WTC11 (cell line): ENCODE data around the gene RFX8.

ENCODE experiments used
- NFYB ChIP-seq: sonication (generic); formaldehyde crosslinking; conservative IDR thresholded peaks from 2 replicates; pipeline ENCODE4 v1.8.0; 2022; ENCODE audit warnings: low read depth, missing genetic modification reagents
- ZNF416 ChIP-seq: fragments of 250-450 bp; sonication (Bioruptor Pico); IDR thresholded peaks from 2 replicates; pipeline ENCODE4 v1.9.0; 2021; ENCODE audit warnings: mild to moderate bottlenecking, inconsistent platforms
- TF ChIP-seq, protein P1 (sequence below): sonication (generic); formaldehyde crosslinking; IDR thresholded peaks from 2 replicates; pipeline ENCODE4 v1.8.1; 2023; ENCODE audit warnings: mild to moderate bottlenecking, missing genetic modification reagents
- TF ChIP-seq, protein P2 (sequence below): fragments of 200-600 bp; IDR thresholded peaks from 2 replicates; pipeline ENCODE4 v1.8.0; 2022; ENCODE audit warnings: antibody characterized with exemption
- TF ChIP-seq, protein P3 (sequence below): sonication (generic); formaldehyde crosslinking; IDR thresholded peaks from 2 replicates; pipeline ENCODE4 v1.8.0; 2023; ENCODE audit warnings: missing genetic modification reagents

DNA sequence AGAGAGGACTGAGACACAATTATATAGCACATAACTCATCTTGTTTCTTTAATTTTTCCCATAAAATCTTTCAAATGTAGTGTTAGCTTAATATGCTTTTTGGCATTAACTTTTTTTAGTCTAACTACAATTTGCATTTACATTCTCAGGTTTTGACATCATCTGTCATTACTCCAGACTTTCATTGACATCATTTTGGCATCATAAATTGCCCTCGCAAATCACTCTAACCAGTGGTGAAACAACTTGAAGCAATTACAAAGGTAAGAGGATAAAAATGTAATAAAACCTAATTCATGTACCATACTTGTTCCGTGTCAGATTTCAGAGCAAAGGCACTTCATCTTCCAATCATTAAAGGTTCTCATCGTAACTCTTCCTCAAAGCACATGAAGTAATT, 41.4 kb downstream of the RFX8 start:
- TF ChIP-seq, protein P1, sequence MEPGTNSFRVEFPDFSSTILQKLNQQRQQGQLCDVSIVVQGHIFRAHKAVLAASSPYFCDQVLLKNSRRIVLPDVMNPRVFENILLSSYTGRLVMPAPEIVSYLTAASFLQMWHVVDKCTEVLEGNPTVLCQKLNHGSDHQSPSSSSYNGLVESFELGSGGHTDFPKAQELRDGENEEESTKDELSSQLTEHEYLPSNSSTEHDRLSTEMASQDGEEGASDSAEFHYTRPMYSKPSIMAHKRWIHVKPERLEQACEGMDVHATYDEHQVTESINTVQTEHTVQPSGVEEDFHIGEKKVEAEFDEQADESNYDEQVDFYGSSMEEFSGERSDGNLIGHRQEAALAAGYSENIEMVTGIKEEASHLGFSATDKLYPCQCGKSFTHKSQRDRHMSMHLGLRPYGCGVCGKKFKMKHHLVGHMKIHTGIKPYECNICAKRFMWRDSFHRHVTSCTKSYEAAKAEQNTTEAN (CRISPR knock-in tag), result no peak
- TF ChIP-seq NFYB (CRISPR knock-in tag) (no peak), ZNF416 (CRISPR knock-in tag) (no peak)
- TF ChIP-seq, protein P2, sequence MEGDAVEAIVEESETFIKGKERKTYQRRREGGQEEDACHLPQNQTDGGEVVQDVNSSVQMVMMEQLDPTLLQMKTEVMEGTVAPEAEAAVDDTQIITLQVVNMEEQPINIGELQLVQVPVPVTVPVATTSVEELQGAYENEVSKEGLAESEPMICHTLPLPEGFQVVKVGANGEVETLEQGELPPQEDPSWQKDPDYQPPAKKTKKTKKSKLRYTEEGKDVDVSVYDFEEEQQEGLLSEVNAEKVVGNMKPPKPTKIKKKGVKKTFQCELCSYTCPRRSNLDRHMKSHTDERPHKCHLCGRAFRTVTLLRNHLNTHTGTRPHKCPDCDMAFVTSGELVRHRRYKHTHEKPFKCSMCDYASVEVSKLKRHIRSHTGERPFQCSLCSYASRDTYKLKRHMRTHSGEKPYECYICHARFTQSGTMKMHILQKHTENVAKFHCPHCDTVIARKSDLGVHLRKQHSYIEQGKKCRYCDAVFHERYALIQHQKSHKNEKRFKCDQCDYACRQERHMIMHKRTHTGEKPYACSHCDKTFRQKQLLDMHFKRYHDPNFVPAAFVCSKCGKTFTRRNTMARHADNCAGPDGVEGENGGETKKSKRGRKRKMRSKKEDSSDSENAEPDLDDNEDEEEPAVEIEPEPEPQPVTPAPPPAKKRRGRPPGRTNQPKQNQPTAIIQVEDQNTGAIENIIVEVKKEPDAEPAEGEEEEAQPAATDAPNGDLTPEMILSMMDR, result no peak
- TF ChIP-seq, protein P3, sequence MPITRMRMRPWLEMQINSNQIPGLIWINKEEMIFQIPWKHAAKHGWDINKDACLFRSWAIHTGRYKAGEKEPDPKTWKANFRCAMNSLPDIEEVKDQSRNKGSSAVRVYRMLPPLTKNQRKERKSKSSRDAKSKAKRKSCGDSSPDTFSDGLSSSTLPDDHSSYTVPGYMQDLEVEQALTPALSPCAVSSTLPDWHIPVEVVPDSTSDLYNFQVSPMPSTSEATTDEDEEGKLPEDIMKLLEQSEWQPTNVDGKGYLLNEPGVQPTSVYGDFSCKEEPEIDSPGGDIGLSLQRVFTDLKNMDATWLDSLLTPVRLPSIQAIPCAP (CRISPR knock-in tag), result no peak
